ACC112 (cell line): ENCODE data around the gene FGFBP1.

ENCODE experiments used
- H2AFZ ChIP-seq: fragments of 200-600 bp; sonication (generic); one replicate; pipeline ENCODE4 v1.6.0; 2017; ENCODE audit warnings: antibody characterized with exemption, low read length; ENCODE audit not compliant: unreplicated experiment
- H3K27ac ChIP-seq: fragments of 200-600 bp; sonication (generic); 2 replicates; pipeline ENCODE4 v1.5.1; 2014; ENCODE audit warnings: low read depth, mild to moderate bottlenecking, antibody characterized with exemption, low read length, moderate library complexity
- H3K27me3 ChIP-seq: fragments of 200-600 bp; sonication (generic); 2 replicates; pipeline ENCODE4 v1.6.1; 2014; ENCODE audit warnings: mild to moderate bottlenecking, antibody characterized with exemption, low read length, moderate library complexity, mixed read lengths; ENCODE audit not compliant: insufficient read depth
- H3K36me3 ChIP-seq: fragments of 200-600 bp; sonication (generic); 2 replicates; pipeline ENCODE4 v1.6.1; 2016; ENCODE audit warnings: mild to moderate bottlenecking, antibody characterized with exemption, low read length, moderate library complexity, mixed read lengths; ENCODE audit not compliant: insufficient read depth
- H3K4me1 ChIP-seq: fragments of 200-600 bp; sonication (generic); one replicate; pipeline ENCODE4 v1.6.1; 2016; ENCODE audit warnings: low read length, mixed read lengths; ENCODE audit not compliant: insufficient read depth, unreplicated experiment, control insufficient read depth
- H3K4me3 ChIP-seq: fragments of 200-600 bp; sonication (generic); 2 replicates; pipeline ENCODE4 v1.5.1; 2014; ENCODE audit warnings: mild to moderate bottlenecking, low read depth, low read length
- H3K79me2 ChIP-seq: fragments of 200-600 bp; sonication (generic); one replicate; pipeline ENCODE4 v1.6.0; 2016; ENCODE audit warnings: low read length; ENCODE audit not compliant: control insufficient read depth, unreplicated experiment, insufficient read depth

The FGFBP1 gene

GRCh38 chr4:15912961-15913630 lies 25.4 kb downstream of the FGFBP1 start:
- Histone ChIP-seq H3K4me1 (peaks cover 16% of the 10 kb centered on the region), H3K79me2 (no peaks in the 10 kb centered on the region), H3K36me3 (no peaks in the 10 kb centered on the region), H3K4me3 (no peak overlapping the region), H3K27ac (peak overlapping the region; percentile 80), H3K27me3 (no peaks in the 10 kb centered on the region), H2AFZ (peak overlapping the region; percentile 16)

- Histone ChIP-seq H3K79me2 (no peaks in the 10 kb centered on the region), H3K36me3 (no peaks in the 10 kb centered on the region), H3K4me1 (peaks cover 16% of the 10 kb centered on the region), H2AFZ (no peak overlapping the region), H3K27me3 (no peaks in the 10 kb centered on the region), H3K4me3 (no peak overlapping the region), H3K27ac (no peak overlapping the region)
Observed at GRCh38 chr4:15912236-15912635, 26.3 kb downstream of the FGFBP1 start.

- Histone ChIP-seq H3K4me1 (peaks cover 16% of the 10 kb centered on the region), H2AFZ (no peak overlapping the region), H3K4me3 (no peak overlapping the region), H3K27ac (no peak overlapping the region), H3K36me3 (no peaks in the 10 kb centered on the region), H3K27me3 (no peaks in the 10 kb centered on the region), H3K79me2 (no peaks in the 10 kb centered on the region)
Observed at GRCh38 chr4:15910155-15910940, 28.2 kb downstream of the FGFBP1 start.

- Histone ChIP-seq H3K79me2 (no peaks in the 10 kb centered on the region), H3K36me3 (no peaks in the 10 kb centered on the region), H2AFZ (no peak overlapping the region), H3K27me3 (no peaks in the 10 kb centered on the region), H3K27ac (no peak overlapping the region), H3K4me1 (no peaks in the 10 kb centered on the region), H3K4me3 (no peak overlapping the region)
Observed at GRCh38 chr4:15907430-15907829, 31.1 kb downstream of the FGFBP1 start.

GRCh38 chr4:15906020-15906443 lies 32.5 kb downstream of the FGFBP1 start:
- Histone ChIP-seq H3K4me1 (no peaks in the 10 kb centered on the region), H2AFZ (no peak overlapping the region), H3K27me3 (no peaks in the 10 kb centered on the region), H3K79me2 (no peaks in the 10 kb centered on the region), H3K36me3 (no peaks in the 10 kb centered on the region), H3K4me3 (no peak overlapping the region), H3K27ac (no peak overlapping the region)

GRCh38 chr4:15902746-15903145 lies 35.8 kb downstream of the FGFBP1 start:
- no peak overlapping the region for H3K4me3 ChIP-seq
- H3K27ac ChIP-seq: no peak overlapping the region
- H3K27me3 ChIP-seq: no peaks in the 10 kb centered on the region
- H3K4me1 ChIP-seq: peaks cover 10% of the 10 kb centered on the region
- H2AFZ ChIP-seq: no peak overlapping the region
- H3K36me3 ChIP-seq: no peaks in the 10 kb centered on the region
- no peaks in the 10 kb centered on the region for H3K79me2 ChIP-seq

GRCh38 chr4:15901998-15902397 lies 36.5 kb downstream of the FGFBP1 start:
- Histone ChIP-seq H3K4me3 (no peak overlapping the region), H3K79me2 (no peaks in the 10 kb centered on the region), H3K27me3 (no peaks in the 10 kb centered on the region), H2AFZ (no peak overlapping the region), H3K27ac (no peak overlapping the region), H3K36me3 (no peaks in the 10 kb centered on the region), H3K4me1 (peaks cover 10% of the 10 kb centered on the region)

GRCh38 chr4:15901007-15901406 lies 37.5 kb downstream of the FGFBP1 start:
- H3K4me1 ChIP-seq: peaks cover 10% of the 10 kb centered on the region
- H3K79me2 ChIP-seq: no peaks in the 10 kb centered on the region
- H3K36me3 ChIP-seq: no peaks in the 10 kb centered on the region
- H3K4me3 ChIP-seq: no peak overlapping the region
- no peak overlapping the region for H3K27ac ChIP-seq
- H2AFZ ChIP-seq: no peak overlapping the region
- H3K27me3 ChIP-seq: no peaks in the 10 kb centered on the region

- no peak overlapping the region for H3K27ac ChIP-seq
- no peak overlapping the region for H2AFZ ChIP-seq
- no peaks in the 10 kb centered on the region for H3K27me3 ChIP-seq
- H3K4me1 ChIP-seq: peaks cover 24% of the 10 kb centered on the region
- no peak overlapping the region for H3K4me3 ChIP-seq
- no peaks in the 10 kb centered on the region for H3K79me2 ChIP-seq
- no peaks in the 10 kb centered on the region for H3K36me3 ChIP-seq
Observed at GRCh38 chr4:15899511-15899910, 39.0 kb downstream of the FGFBP1 start.

GRCh38 chr4:15898902-15899301 lies 39.6 kb downstream of the FGFBP1 start:
- no peaks in the 10 kb centered on the region for H3K27me3 ChIP-seq
- H3K4me1 ChIP-seq: peaks cover 29% of the 10 kb centered on the region
- H3K4me3 ChIP-seq: no peak overlapping the region
- H3K79me2 ChIP-seq: no peaks in the 10 kb centered on the region
- no peaks in the 10 kb centered on the region for H3K36me3 ChIP-seq
- no peak overlapping the region for H3K27ac ChIP-seq
- H2AFZ ChIP-seq: no peak overlapping the region

GRCh38 chr4:15897577-15897976 lies 41.0 kb downstream of the FGFBP1 start:
- peaks cover 35% of the 10 kb centered on the region for H3K4me1 ChIP-seq
- no peaks in the 10 kb centered on the region for H3K27me3 ChIP-seq
- H2AFZ ChIP-seq: no peak overlapping the region
- H3K36me3 ChIP-seq: no peaks in the 10 kb centered on the region
- no peak overlapping the region for H3K4me3 ChIP-seq
- no peak overlapping the region for H3K27ac ChIP-seq
- no peaks in the 10 kb centered on the region for H3K79me2 ChIP-seq
